Occipital lobe (tissue), 2 donors: ENCODE results near the gene DPP6. TPM values are rescaled to one million over a fixed set of nuclear protein-coding genes. Genes with fewer than 3 reads are reported as not detected.
A peak's percentile ranks its signal among the peaks of the same experiment; 100 is the strongest.

Experiments used
- DNase-seq: peaks from one replicate; lab custom pipeline; 2025; lab: John Stamatoyannopoulos, UW
- total RNA-seq: library from RNA; depleted of rRNA; stranded (reverse); fragments of >200 nt; gene quantifications from one replicate; pipeline ENCODE4 v1.2.3, GENCODE V29; 2014

DPP6 gene
- total RNA-seq, 1 donor from 2014 or later = 36.7 TPM

DNA sequence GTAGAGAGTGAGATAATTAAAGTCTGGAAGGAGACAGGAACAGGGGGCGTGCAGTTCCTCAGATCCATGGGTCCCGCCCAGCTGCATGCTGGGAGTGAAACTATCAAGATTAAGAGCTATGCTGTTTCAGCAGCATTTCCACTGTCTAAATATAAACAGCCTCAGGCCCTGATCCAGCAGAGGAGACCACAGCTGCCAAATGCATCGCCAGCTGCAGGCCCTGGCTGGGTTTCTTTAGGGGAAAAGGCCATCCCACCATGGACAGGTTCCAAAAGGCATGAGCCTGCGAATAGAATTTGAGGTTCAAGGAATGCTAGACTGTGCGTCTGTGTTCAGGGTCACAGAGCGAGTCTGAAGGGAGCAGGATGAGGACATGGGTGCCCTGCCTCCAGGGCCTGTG, 539.3 kb downstream of the DPP6 start:
- peak; percentile 70 for DNase-seq

DNA sequence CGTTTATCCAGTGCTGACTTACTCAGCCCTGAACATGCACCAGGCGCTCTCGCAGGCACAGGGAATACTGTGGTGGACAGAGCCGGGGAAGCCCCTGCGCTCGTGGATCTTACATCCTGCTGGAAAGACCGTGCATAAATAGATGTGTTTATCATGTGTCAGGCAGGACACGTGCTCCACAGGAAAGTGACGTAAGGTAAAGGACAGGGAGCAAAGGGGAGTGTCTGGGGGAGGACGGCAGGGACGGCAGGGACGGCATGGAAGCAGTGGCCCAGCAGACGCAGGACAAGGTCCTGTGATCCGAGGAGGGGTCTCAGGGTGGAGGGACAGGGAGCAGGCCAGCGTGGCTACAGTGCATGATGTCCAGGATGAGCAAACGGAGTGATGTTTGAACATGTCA, 540.2 kb downstream of the DPP6 start:
- DNase-seq = no peak

DNA sequence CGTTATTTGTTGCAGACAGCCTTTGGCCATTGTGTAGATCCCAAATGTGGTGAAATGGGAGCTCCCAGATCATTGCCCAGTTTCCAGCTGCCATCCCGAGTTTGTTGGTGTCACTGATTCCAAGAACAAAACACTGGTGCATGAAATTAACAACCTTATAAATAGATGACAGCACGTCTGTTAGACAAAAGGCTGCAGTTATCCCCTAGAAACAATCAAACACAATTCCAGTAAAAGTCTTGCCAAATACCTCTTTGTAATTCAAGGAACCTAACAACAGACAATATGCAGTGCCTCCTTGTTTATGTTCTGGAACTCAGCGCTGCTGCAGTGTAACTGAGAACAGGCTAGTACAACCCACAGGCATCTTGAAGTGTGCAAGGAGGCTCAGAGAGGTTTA, 546.2 kb downstream of the DPP6 start:
- DNase-seq = no peak

- no peak for DNase-seq
Observed at GRCh38 chr7:154598864-154599263, 546.7 kb downstream of the DPP6 start.

- no peak for DNase-seq
Observed at GRCh38 chr7:154610903-154611302, 558.7 kb downstream of the DPP6 start.

GRCh38 chr7:154613811-154614210, 561.6 kb downstream of the DPP6 start:
- DNase-seq = no peak

- DNase-seq = no peak
Observed at GRCh38 chr7:154620141-154620755, 568.0 kb downstream of the DPP6 start.

GRCh38 chr7:154623399-154623798, 571.2 kb downstream of the DPP6 start:
- no peak for DNase-seq

DNA sequence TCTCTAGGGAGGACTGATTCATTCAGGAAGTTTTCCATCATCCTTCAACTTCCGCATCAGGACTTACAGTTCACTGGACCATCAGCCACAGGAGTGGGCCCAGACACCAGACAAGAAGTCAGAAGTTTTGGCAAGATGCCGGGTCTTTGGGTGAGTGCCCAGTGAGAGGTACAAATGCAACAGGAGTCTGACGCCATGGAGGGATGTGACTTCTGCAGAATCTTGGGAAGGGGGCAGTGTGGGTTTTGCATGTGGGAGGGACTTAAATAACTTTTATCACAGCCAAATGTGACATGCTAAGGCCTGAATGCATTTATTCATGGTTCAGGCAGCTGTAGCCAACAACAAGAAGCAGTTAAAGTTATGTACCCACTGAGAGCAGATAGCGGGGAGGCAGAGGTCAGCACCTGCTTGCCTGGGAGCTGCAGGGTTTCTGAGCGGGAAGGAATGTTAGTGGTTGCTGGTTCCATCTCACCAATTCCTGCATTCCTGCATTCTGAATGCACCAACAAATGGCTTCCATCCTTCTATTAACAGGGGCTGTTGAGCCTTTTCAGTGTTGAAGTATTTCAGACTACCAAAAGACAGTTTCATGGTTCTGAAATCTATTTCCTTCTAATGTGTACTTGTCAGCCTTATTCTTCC, 575.6 kb downstream of the DPP6 start:
- DNase-seq = no peak

DNA sequence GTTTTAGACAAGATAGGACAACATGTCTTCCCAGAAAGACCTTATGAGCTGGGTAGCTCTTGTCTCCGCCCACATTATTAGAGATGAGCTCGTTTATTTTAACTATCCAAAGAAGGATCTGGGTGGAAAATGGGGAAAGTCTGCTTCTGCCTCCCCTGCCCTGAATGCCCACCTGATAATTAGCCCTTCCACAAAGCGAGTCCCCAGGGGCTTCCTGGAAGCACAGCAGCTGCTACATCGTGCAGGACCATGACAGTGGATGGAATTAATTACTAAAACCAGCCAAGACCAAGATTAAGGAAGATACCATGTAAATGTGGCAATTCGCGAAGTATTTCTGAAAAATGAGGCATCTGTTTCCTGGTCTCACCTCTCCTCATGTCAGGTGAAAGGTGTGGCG, 576.4 kb downstream of the DPP6 start:
- DNase-seq = no peak

GRCh38 chr7:154631162-154631561, 579.0 kb downstream of the DPP6 start:
- DNase-seq = no peak

GRCh38 chr7:154633641-154634040, 581.4 kb downstream of the DPP6 start:
- DNase-seq = no peak

DNA sequence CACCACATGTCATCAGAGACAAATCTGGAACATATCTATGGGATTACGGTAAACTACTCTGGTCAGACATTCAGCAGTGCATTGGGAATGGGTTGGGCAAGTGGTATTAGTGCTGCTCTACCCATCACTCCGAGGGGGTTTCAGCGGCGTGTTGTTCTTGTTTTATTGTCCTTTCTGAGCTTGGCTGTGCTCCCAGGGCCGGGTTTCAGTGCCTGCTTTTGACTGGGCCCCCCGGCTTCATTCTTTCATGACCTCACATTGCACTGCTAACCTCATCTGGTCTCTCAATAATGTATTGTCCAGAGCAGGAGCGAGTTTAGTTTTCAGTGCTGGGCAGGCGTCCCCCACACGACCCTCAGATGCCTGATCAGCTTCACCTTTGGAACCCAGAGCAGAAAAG, 586.1 kb downstream of the DPP6 start:
- no peak for DNase-seq

- no peak for DNase-seq
Observed at GRCh38 chr7:154640266-154640865, 588.2 kb downstream of the DPP6 start.

GRCh38 chr7:154640917-154641316, 588.7 kb downstream of the DPP6 start:
- no peak for DNase-seq

DNA sequence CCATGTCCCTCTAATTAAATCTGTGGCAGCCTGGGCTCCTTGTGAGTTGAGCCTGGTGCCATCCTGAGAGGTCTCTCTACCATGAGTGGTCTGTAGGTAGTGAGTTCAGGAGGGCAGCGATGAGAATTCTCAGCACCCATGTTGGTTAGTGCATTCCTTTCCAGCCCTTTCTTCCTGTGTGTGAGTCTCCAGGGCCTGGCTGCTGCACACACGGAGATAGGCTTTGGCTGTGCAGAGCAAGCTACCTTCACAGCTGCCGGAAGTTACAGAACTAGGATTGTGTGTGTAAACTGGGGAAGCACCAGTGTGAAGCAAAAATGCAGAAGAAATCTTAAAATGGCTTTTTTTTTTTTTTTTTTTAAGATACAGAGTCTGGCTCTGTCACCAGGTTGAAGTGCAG, 592.2 kb downstream of the DPP6 start:
- no peak for DNase-seq

DNA sequence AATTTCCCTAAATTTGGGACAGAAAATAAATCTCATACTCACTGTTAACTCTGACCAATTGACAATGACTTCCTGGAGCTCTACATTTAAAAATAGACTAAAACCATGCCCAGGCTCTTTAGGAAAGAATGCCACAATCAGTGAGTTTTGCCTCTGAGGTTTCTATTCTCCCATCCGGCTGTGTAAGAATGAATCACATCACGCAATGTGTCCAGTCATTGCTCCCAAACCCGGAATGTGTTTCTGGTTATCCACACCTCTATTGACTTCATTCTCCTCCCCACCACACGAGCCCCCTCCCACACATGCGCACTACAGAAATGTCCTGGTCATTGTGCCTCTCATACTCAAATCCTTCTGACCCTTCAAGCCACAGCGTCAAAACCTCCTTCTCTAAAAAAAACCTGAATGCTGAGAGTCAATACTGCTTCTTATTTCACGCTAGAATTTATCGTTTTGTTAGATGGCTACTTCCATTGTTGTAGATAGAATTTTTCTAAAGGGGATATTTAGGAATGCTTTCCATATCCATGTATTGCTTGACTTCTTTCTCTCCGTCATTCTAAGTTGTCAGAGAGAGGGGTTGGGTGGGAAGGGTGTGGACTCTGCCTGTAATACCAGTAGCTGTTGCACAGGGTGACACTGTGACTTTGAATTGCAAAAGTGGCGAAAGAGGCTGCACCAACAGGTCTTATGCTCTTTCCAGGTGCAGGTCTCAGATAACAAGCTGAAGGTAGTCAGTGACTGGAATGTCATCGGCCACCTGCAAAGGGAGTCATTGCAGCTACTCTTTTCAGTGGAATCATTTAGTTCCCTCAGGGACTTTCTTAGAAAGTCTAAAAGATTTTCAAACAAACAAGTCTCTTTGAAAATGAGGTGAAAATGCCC, 594.2 kb downstream of the DPP6 start:
- no peak for DNase-seq

GRCh38 chr7:154647625-154648024, 595.4 kb downstream of the DPP6 start:
- DNase-seq = no peak

GRCh38 chr7:154649015-154649414, 596.8 kb downstream of the DPP6 start:
- DNase-seq = no peak

- no peak for DNase-seq
Observed at GRCh38 chr7:154649434-154649833, 597.2 kb downstream of the DPP6 start.

- DNase-seq = no peak
Observed at GRCh38 chr7:154650275-154650674, 598.1 kb downstream of the DPP6 start.

- no peak for DNase-seq
Observed at GRCh38 chr7:154651501-154651900, 599.3 kb downstream of the DPP6 start.
